ENCODE results near the gene RGS12.

RGS12 gene

GRCh38 chr4:3324093-3324815, 31.4 kb downstream of the RGS12 start:
- H3K4me3 ChIP-seq (ENCODE audit: low read depth, low read length), result no peak overlapping the region
- TF ChIP-seq CTCF (IDR thresholded peaks at IDR 0.05; ENCODE audit: low read depth, low read length), result no peak

- no peak for TF ChIP-seq CTCF (IDR thresholded peaks at IDR 0.05; ENCODE audit: low read depth, low read length)
- H3K4me3 ChIP-seq (ENCODE audit: low read depth, low read length), result no peak overlapping the region
Measured at GRCh38 chr4:3328814-3329663, 36.2 kb downstream of the RGS12 start.

- no peak for TF ChIP-seq CTCF (IDR thresholded peaks at IDR 0.05; ENCODE audit: low read depth, low read length)
- H3K4me3 ChIP-seq (ENCODE audit: low read depth, low read length), result no peak overlapping the region
Measured at GRCh38 chr4:3329887-3330286, 37.1 kb downstream of the RGS12 start.

GRCh38 chr4:3330707-3331106, 37.9 kb downstream of the RGS12 start:
- TF ChIP-seq CTCF (IDR thresholded peaks at IDR 0.05; ENCODE audit: low read depth, low read length), result no peak
- H3K4me3 ChIP-seq (ENCODE audit: low read depth, low read length), result no peak overlapping the region

- no peak overlapping the region for H3K4me3 ChIP-seq (ENCODE audit: low read depth, low read length)
- TF ChIP-seq CTCF (IDR thresholded peaks at IDR 0.05; ENCODE audit: low read depth, low read length), result no peak
Measured at GRCh38 chr4:3331511-3332394, 38.9 kb downstream of the RGS12 start.

- TF ChIP-seq CTCF (IDR thresholded peaks at IDR 0.05; ENCODE audit: low read depth, low read length), result no peak
- H3K4me3 ChIP-seq (ENCODE audit: low read depth, low read length), result no peak overlapping the region
Measured at GRCh38 chr4:3332498-3332897, 39.7 kb downstream of the RGS12 start.

All from WI38 (cell line).